Left kidney (tissue), 8 donors: Measurements from ENCODE around the gene LDLRAD2. TPM values are rescaled to one million over a fixed set of nuclear protein-coding genes. Genes with fewer than 3 reads are reported as not detected.
"Not testable (repeated sequence)": the region's sequence is repeated elsewhere in the genome, so short reads cannot be mapped to it uniquely, and the experiment has no call there.

ENCODE experiments used
- DNase-seq: peaks from one replicate; pipeline ENCODE4 v3.0.0-alpha.2; 2013
- long read RNA-seq, 8 donors: transcript quantifications; one replicate each; lab custom pipeline, GENCODE V29; 2026
- polyA plus RNA-seq: library from polyadenylated mRNA; unstranded; fragments of 120-200 nt; gene quantifications from one replicate; pipeline ENCODE4 v1.2.1, GENCODE V29; 2013; ENCODE audit not compliant: insufficient read length

LDLRAD2 gene
- polyA plus RNA-seq = 4.6 TPM
- long read RNA-seq, donor 1 = 0 reads
- long read RNA-seq, donor 2 = 0 reads
- long read RNA-seq, donor 3 = 0 reads
- long read RNA-seq, donor 4 = 0 reads
- long read RNA-seq, donor 5, partial matches to known transcripts = 7 of 7 reads
- long read RNA-seq, donor 5, other reads (novel, unspliced or antisense) = 0 of 7 reads
- long read RNA-seq, donor 6, partial matches to known transcripts = 22 of 22 reads
- long read RNA-seq, donor 6, other reads (novel, unspliced or antisense) = 0 of 22 reads
- long read RNA-seq, donor 7 = 0 reads
- long read RNA-seq, donor 8 = 0 reads

- no peak for DNase-seq
Measured at GRCh38 chr1:21811875-21812305, at the start of gene LDLRAD2. Gene LDLRAD2 (plus strand): TSS chr1:21812265. CDS start chr1:21812452, 187 bp downstream.

GRCh38 chr1:21763236-21763635 lies 48.8 kb upstream of the LDLRAD2 start:
- no peak for DNase-seq

- no peak for DNase-seq
Measured at GRCh38 chr1:21763694-21764419, 48.2 kb upstream of the LDLRAD2 start.

GRCh38 chr1:21764615-21765423 lies 47.2 kb upstream of the LDLRAD2 start:
- DNase-seq = peak; percentile 18

- DNase-seq = no peak
Measured at GRCh38 chr1:21766210-21766609, 45.9 kb upstream of the LDLRAD2 start.

GRCh38 chr1:21767106-21767505 lies 45.0 kb upstream of the LDLRAD2 start:
- not testable (repeated sequence) for DNase-seq

GRCh38 chr1:21770201-21770600 lies 41.9 kb upstream of the LDLRAD2 start:
- DNase-seq = no peak

- DNase-seq = not testable (repeated sequence)
Measured at GRCh38 chr1:21770602-21771001, 41.5 kb upstream of the LDLRAD2 start.

GRCh38 chr1:21771672-21772071 lies 40.4 kb upstream of the LDLRAD2 start:
- not testable (repeated sequence) for DNase-seq

GRCh38 chr1:21773585-21773984 lies 38.5 kb upstream of the LDLRAD2 start:
- no peak for DNase-seq

GRCh38 chr1:21774835-21775549 lies 37.1 kb upstream of the LDLRAD2 start:
- DNase-seq = no peak

- DNase-seq = no peak
Measured at GRCh38 chr1:21775550-21775914, 36.5 kb upstream of the LDLRAD2 start.

GRCh38 chr1:21775985-21776562 lies 36.0 kb upstream of the LDLRAD2 start:
- no peak for DNase-seq

GRCh38 chr1:21776925-21777324 lies 35.1 kb upstream of the LDLRAD2 start:
- DNase-seq = not testable (repeated sequence)

- DNase-seq = no peak
Measured at GRCh38 chr1:21778405-21778727, 33.7 kb upstream of the LDLRAD2 start.

GRCh38 chr1:21779613-21780521 lies 32.2 kb upstream of the LDLRAD2 start:
- no peak for DNase-seq

GRCh38 chr1:21781815-21782348 lies 30.2 kb upstream of the LDLRAD2 start:
- DNase-seq = peak; percentile 51

- peak; percentile 55 for DNase-seq
Measured at GRCh38 chr1:21782349-21782867, 29.7 kb upstream of the LDLRAD2 start.

GRCh38 chr1:21782868-21783678 lies 29.0 kb upstream of the LDLRAD2 start, which contains the start of gene USP48:
Gene USP48 (minus strand): TSS chr1:21783149. CDS start chr1:21782957, 192 bp downstream.
- DNase-seq = peak; percentile 95
